H9 (cell line): Measurements from ENCODE around the gene TOR1A. TPM values are rescaled to one million over a fixed set of nuclear protein-coding genes. Genes with fewer than 3 reads are reported as not detected.

Experiments used
- DNase-seq: peaks from one replicate; pipeline ENCODE4 v3.0.0-alpha.2; 2017
- H2AFZ ChIP-seq: one replicate; pipeline ENCODE4 v1.6.1; 2013; ENCODE audit warnings: mild to moderate bottlenecking, low read length, control low read depth, moderate library complexity
- H2AK5ac ChIP-seq: 2 replicates; pipeline ENCODE4 v1.6.1; 2013; ENCODE audit warnings: low read length, control low read depth, mixed read lengths; ENCODE audit not compliant: insufficient read length
- H2BK120ac ChIP-seq: one replicate; pipeline ENCODE4 v1.6.1; 2013; ENCODE audit warnings: low read depth, mild to moderate bottlenecking, low read length, control low read depth, inconsistent platforms; ENCODE audit not compliant: poor library complexity, severe bottlenecking
- H2BK12ac ChIP-seq: 2 replicates; pipeline ENCODE4 v1.6.1; 2013; ENCODE audit warnings: low read length, control low read depth, mixed read lengths, low read depth; ENCODE audit not compliant: insufficient read length
- H2BK15ac ChIP-seq: 2 replicates; pipeline ENCODE4 v1.6.1; 2013; ENCODE audit warnings: low read depth, low read length, control low read depth
- H2BK20ac ChIP-seq: one replicate; pipeline ENCODE4 v1.6.1; 2013; ENCODE audit warnings: low read depth, mild to moderate bottlenecking, low read length, control low read depth, inconsistent platforms; ENCODE audit not compliant: poor library complexity, severe bottlenecking
- H2BK5ac ChIP-seq: 2 replicates; pipeline ENCODE4 v1.6.1; 2013; ENCODE audit warnings: low read length, control low read depth, mixed read lengths; ENCODE audit not compliant: insufficient read length
- H3K14ac ChIP-seq: 2 replicates; pipeline ENCODE4 v1.6.1; 2013; ENCODE audit warnings: low read length, control low read depth; ENCODE audit not compliant: insufficient read depth
- H3K18ac ChIP-seq: 2 replicates; pipeline ENCODE4 v1.6.1; 2013; ENCODE audit warnings: low read depth, mild to moderate bottlenecking, mixed read lengths, low read length, control low read depth; ENCODE audit not compliant: insufficient read length
- H3K23ac ChIP-seq: 2 replicates; pipeline ENCODE4 v1.6.1; 2013; ENCODE audit warnings: low read length, control low read depth, mixed read lengths, low read depth; ENCODE audit not compliant: insufficient read length
- H3K23me2 ChIP-seq: 2 replicates; pipeline ENCODE4 v1.6.1; 2013; ENCODE audit warnings: low read depth, mild to moderate bottlenecking, mixed read lengths, low read length, control low read depth; ENCODE audit not compliant: insufficient read length, poor library complexity, severe bottlenecking
- H3K27ac ChIP-seq: 2 replicates; pipeline ENCODE4 v1.5.1; 2013; ENCODE audit warnings: low read length, control low read depth, mixed read lengths, low read depth; ENCODE audit not compliant: insufficient read length
- H3K27me3 ChIP-seq: 2 replicates; pipeline ENCODE4 v1.6.1; 2013; ENCODE audit warnings: low read length, control low read depth, inconsistent platforms; ENCODE audit not compliant: insufficient read depth
- H3K4ac ChIP-seq: 2 replicates; pipeline ENCODE4 v1.6.1; 2013; ENCODE audit warnings: low read depth, mild to moderate bottlenecking, control low read depth, inconsistent platforms, low read length, moderate library complexity
- H3K4me1 ChIP-seq: 2 replicates; pipeline ENCODE4 v1.6.1; 2013; ENCODE audit warnings: low read length, control low read depth, inconsistent platforms; ENCODE audit not compliant: insufficient read depth
- H3K4me2 ChIP-seq: 2 replicates; pipeline ENCODE4 v1.6.1; 2013; ENCODE audit warnings: low read length, control low read depth, mixed read lengths; ENCODE audit not compliant: insufficient read length, insufficient read depth
- H3K56ac ChIP-seq: 2 replicates; pipeline ENCODE4 v1.6.1; 2013; ENCODE audit warnings: low read depth, mild to moderate bottlenecking, mixed read lengths, low read length, control low read depth; ENCODE audit not compliant: insufficient read length
- H3K79me1 ChIP-seq: 2 replicates; pipeline ENCODE4 v1.6.1; 2013; ENCODE audit warnings: low read depth, mild to moderate bottlenecking, moderate library complexity, low read length, control low read depth, inconsistent platforms; ENCODE audit not compliant: insufficient read depth, poor library complexity, severe bottlenecking
- H3K79me2 ChIP-seq: 2 replicates; pipeline ENCODE4 v1.6.1; 2013; ENCODE audit warnings: low read length, control low read depth, inconsistent platforms; ENCODE audit not compliant: insufficient read depth
- H3K9ac ChIP-seq: 2 replicates; pipeline ENCODE4 v1.6.1; 2013; ENCODE audit warnings: low read length, control low read depth, mixed read lengths; ENCODE audit not compliant: insufficient read length; ENCODE audit errors: extremely low read depth
- H3K9me3 ChIP-seq: one replicate; pipeline ENCODE4 v1.6.1; 2013; ENCODE audit warnings: low read depth, low read length, inconsistent platforms; ENCODE audit not compliant: control insufficient read depth
- H3T11ph ChIP-seq: one replicate; pipeline ENCODE4 v1.6.1; 2013; ENCODE audit warnings: mild to moderate bottlenecking, low read length, control low read depth, inconsistent platforms
- H4K20me1 ChIP-seq: one replicate; pipeline ENCODE4 v1.6.1; 2013; ENCODE audit not compliant: control insufficient read depth, insufficient read length, insufficient read depth
- H4K5ac ChIP-seq: 2 replicates; pipeline ENCODE4 v1.6.1; 2013; ENCODE audit warnings: low read depth, mild to moderate bottlenecking, mixed read lengths, low read length, control low read depth; ENCODE audit not compliant: insufficient read length
- H4K8ac ChIP-seq: replicated peaks from 2 replicates; pipeline ENCODE4 v1.6.1; 2013; ENCODE audit warnings: low read length, control low read depth, mixed read lengths, low read depth; ENCODE audit not compliant: insufficient read length
- H4K91ac ChIP-seq: 2 replicates; pipeline ENCODE4 v1.6.1; 2013; ENCODE audit warnings: low read depth, mild to moderate bottlenecking, moderate library complexity, mixed read lengths, low read length, control low read depth; ENCODE audit not compliant: insufficient read length
- H3K27ac Mint-ChIP-seq, 3 experiments: 2 replicates in 2 of 3; 3 replicates in 1 of 3; pipeline ENCODE4 v1.8.0; 2020 to 2021; ENCODE audit warnings: mixed read lengths in 3 of 3, mild to moderate bottlenecking in 1 of 3, moderate library complexity in 1 of 3
- H3K27me3 Mint-ChIP-seq: 2 replicates; pipeline ENCODE4 v1.8.0; 2021; ENCODE audit warnings: low read depth, mild to moderate bottlenecking, moderate library complexity, mixed read lengths
- H3K36me3 Mint-ChIP-seq, 3 experiments: 2 replicates in 2 of 3; 3 replicates in 1 of 3; pipeline ENCODE4 v1.8.0; 2020 to 2021; ENCODE audit warnings: low read depth in 3 of 3, mixed read lengths in 3 of 3; ENCODE audit not compliant: insufficient read depth in 1 of 3
- H3K4me1 Mint-ChIP-seq, 2 experiments: 2 replicates each; pipeline ENCODE4 v1.8.0; 2020; ENCODE audit warnings: mixed read lengths in 2 of 2
- H3K4me3 Mint-ChIP-seq, 2 experiments: 2 replicates in 1 of 2; 3 replicates in 1 of 2; pipeline ENCODE4 v1.8.0; 2020 to 2021; ENCODE audit warnings: mild to moderate bottlenecking in 2 of 2, mixed read lengths in 2 of 2, moderate library complexity in 1 of 2
- H3K9me3 Mint-ChIP-seq, 2 experiments: 2 replicates in 1 of 2; 3 replicates in 1 of 2; pipeline ENCODE4 v1.8.0; 2020; ENCODE audit warnings: mild to moderate bottlenecking in 2 of 2, mixed read lengths in 2 of 2, moderate library complexity in 1 of 2
- CTCF ChIP-seq: fragments of 200-600 bp; sonication (generic); conservative IDR thresholded peaks from 3 replicates; pipeline ENCODE4 v1.8.0; 2021; ENCODE audit warnings: antibody characterized with exemption, mild to moderate bottlenecking
- WGBS: extraction: QIAGEN DNeasy Blood & Tissue Kit; methylation state at CpG from one replicate; pipeline ENCODE4 v1.1.7; 2013; ENCODE audit warnings: missing lambda C conversion rate, low lambda C conversion rate, mixed read lengths; ENCODE audit not compliant: insufficient read length; ENCODE audit errors: extremely low coverage; 5-methylcytosine and 5-hydroxymethylcytosine counted together
- total RNA-seq: library from RNA; stranded (reverse); gene quantifications from 2 replicates; pipeline ENCODE4 v1.2.1, GENCODE V29; 2021

Gene TOR1A
- total RNA-seq, 1 experiment from 2014 or later, result 60.1 TPM

GRCh38 chr9:129816501-129817435, 7.2 kb downstream of the TOR1A start:
- H2BK12ac ChIP-seq, result no peak overlapping the region
- no peaks in the 10 kb centered on the region; the same call in 1 of the 2 replicates for H3K27me3 Mint-ChIP-seq
- WGBS, result no CpG with 5 or more reads among the region's 14 CpGs

More at GRCh38 chr9:129816501-129817435, 7.2 kb downstream of the TOR1A start:
- H2BK120ac ChIP-seq, result no peak overlapping the region
- no peak overlapping the region for H3K9ac ChIP-seq
- no peaks in the 10 kb centered on the region for H4K20me1 ChIP-seq
- Mint-ChIP-seq H3K27ac (no peak overlapping the region), H3K4me1 (no peaks in the 10 kb centered on the region), H3K9me3 (no peaks in the 10 kb centered on the region), H3K4me3 (no peak overlapping the region), H3K36me3 (peaks cover 32 to 85% (median 69%) of the 10 kb centered on the region in 3 experiments)
- H3K79me2 ChIP-seq, result no peaks in the 10 kb centered on the region
- H3K56ac ChIP-seq, result no peak overlapping the region
- no peaks in the 10 kb centered on the region for H3K23me2 ChIP-seq
- H2BK20ac ChIP-seq, result no peak overlapping the region
- no peaks in the 10 kb centered on the region for H3K9me3 ChIP-seq
- no peak overlapping the region for H3K4me2 ChIP-seq
- no peaks in the 10 kb centered on the region for H3K79me1 ChIP-seq
- no peak overlapping the region for H3K23ac ChIP-seq
- H4K5ac ChIP-seq, result no peak overlapping the region
- H4K91ac ChIP-seq, result no peak overlapping the region
- H3K18ac ChIP-seq, result no peak overlapping the region
- H3T11ph ChIP-seq, result no peak overlapping the region
- no peak overlapping the region for H2BK5ac ChIP-seq
- H4K8ac ChIP-seq, result no peak overlapping the region
- DNase-seq, result no peak
- H3K4ac ChIP-seq, result no peak overlapping the region
- TF ChIP-seq CTCF, result no peak
- no peak overlapping the region for H3K27ac ChIP-seq
- no peak overlapping the region for H2AK5ac ChIP-seq
- no peaks in the 10 kb centered on the region for H3K4me1 ChIP-seq
- no peak overlapping the region for H3K14ac ChIP-seq
- H2AFZ ChIP-seq, result no peak overlapping the region
- H3K27me3 ChIP-seq, result no peaks in the 10 kb centered on the region
- H2BK15ac ChIP-seq, result no peak overlapping the region
